Mucosa of stomach (tissue), 1 donor: ENCODE results near the gene KIF17.
"Not testable (repeated sequence)": the region's sequence is repeated elsewhere in the genome, so short reads cannot be mapped to it uniquely, and the experiment has no call there.

ENCODE experiments used
- H3K27me3 ChIP-seq: one replicate; pipeline ENCODE4 v1.7.0; 2013; ENCODE audit warnings: mild to moderate bottlenecking, low read length; ENCODE audit not compliant: control insufficient read depth, insufficient read depth
- H3K36me3 ChIP-seq: one replicate; pipeline ENCODE4 v1.7.0; 2013; ENCODE audit warnings: low read length; ENCODE audit not compliant: control insufficient read depth, insufficient read depth
- H3K4me1 ChIP-seq: one replicate; pipeline ENCODE4 v1.7.0; 2013; ENCODE audit warnings: mild to moderate bottlenecking, low read length; ENCODE audit not compliant: control insufficient read depth, insufficient read depth
- H3K4me3 ChIP-seq: one replicate; pipeline ENCODE4 v1.7.0; 2013; ENCODE audit warnings: low read length
- H3K9ac ChIP-seq: one replicate; pipeline ENCODE4 v1.7.0; 2013; ENCODE audit warnings: mild to moderate bottlenecking, low read length, moderate library complexity
- H3K9me3 ChIP-seq: one replicate; pipeline ENCODE4 v1.7.0; 2013; ENCODE audit warnings: mild to moderate bottlenecking, low read length, moderate library complexity; ENCODE audit not compliant: control insufficient read depth
- donor health status: Pancreatic carcinoma.

Gene KIF17

DNA sequence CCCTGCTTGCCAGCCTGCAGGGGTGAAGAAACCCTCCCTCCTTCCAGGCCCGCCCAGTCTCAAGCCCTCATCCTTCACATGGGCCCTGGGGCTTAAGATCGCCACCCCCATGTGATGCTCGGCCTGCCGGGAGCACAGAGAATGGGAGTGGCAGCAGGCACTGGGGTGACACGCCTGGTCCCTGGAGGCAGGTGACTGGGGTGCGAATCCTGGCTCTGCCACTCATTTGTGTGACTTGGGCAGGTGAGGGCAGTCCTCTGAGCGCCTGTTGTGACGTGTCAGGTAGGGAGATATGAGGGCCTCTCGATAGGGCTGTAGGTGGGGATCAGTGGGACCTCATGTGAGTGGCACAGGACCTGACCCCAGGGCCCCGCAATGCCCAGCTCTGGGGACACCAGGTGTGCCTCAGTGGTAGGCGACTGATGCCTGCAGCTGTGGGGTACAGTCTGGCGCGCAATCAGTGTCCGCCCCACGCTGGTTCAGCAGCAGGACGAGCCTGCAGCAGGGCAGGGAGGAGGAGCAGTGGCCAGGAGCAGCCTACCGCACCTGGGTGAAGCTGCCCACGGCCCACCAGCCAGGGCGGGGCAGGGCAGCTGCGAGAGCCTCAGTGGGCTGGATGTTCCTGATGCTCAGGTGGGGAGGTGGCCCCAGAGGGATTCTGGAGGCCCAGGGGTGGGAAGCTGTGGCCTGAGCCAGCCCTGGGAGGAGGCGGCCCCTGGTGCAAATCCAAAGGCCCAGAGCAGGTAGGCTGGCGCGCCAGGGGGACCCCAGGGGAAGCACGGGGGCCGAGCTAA, 8.5 kb upstream of the KIF17 start:
- no peak overlapping the region for H3K4me3 ChIP-seq
- no peak overlapping the region for H3K9ac ChIP-seq
- H3K27me3 ChIP-seq: peaks cover 40% of the 10 kb centered on the region
- H3K4me1 ChIP-seq: no peaks in the 10 kb centered on the region
- no peaks in the 10 kb centered on the region for H3K36me3 ChIP-seq
- no peaks in the 10 kb centered on the region for H3K9me3 ChIP-seq

GRCh38 chr1:20725189-20726117, 7.6 kb upstream of the KIF17 start:
- Histone ChIP-seq H3K9me3 (no peaks in the 10 kb centered on the region), H3K4me1 (no peaks in the 10 kb centered on the region), H3K36me3 (no peaks in the 10 kb centered on the region), H3K9ac (no peak overlapping the region), H3K27me3 (peaks cover 35% of the 10 kb centered on the region), H3K4me3 (no peak overlapping the region)

DNA sequence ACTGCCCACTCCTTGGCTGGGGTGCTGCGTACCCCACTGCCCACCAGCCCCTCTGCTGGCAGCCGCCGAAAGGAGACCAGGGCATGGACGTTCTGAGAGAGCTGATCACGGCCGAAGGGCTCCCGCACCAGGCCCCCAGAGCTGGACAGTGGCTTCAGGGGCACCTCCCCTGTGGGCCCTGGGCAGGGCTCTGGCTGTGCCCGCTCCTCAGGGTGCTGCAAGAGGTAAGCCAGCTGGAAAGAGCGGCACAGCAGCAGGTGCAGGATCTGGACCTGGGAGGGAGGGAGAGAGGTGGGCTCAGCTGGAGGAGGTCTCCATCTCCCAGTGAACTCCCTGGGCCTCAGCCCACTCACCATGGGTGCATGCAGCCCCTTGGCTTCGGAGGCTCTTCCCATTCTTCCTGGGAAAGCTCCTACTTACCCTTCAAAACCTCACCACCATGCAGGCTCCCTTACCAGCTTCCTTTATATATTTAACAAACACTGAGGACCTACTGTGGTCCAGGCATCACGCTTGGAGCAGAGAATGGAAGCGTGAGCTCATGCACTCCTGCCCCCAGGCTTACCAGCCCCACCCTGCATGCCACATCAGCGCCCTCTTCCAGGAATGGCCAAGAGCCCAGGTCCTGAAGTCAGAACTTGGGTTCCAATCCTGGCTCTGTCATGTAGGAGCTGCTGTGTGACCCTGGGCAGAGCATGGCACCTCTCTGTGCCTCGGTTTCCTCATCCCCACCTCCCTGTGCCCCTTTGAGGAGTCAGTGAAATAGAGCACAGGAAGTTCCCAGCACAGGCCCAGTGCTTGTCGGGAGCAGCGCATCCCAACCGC, 6.8 kb upstream of the KIF17 start:
- H3K9ac ChIP-seq: no peak overlapping the region
- no peaks in the 10 kb centered on the region for H3K9me3 ChIP-seq
- no peaks in the 10 kb centered on the region for H3K4me1 ChIP-seq
- no peak overlapping the region for H3K4me3 ChIP-seq
- no peaks in the 10 kb centered on the region for H3K36me3 ChIP-seq
- H3K27me3 ChIP-seq: peaks cover 28% of the 10 kb centered on the region

- no peaks in the 10 kb centered on the region for H3K36me3 ChIP-seq
Observed at GRCh38 chr1:20723537-20724363, 5.9 kb upstream of the KIF17 start.

GRCh38 chr1:20723159-20723536, 5.3 kb upstream of the KIF17 start:
- peaks cover 14% of the 10 kb centered on the region for H3K27me3 ChIP-seq
- no peak overlapping the region for H3K9ac ChIP-seq
- no peak overlapping the region for H3K4me3 ChIP-seq
- H3K4me1 ChIP-seq: no peaks in the 10 kb centered on the region
- H3K9me3 ChIP-seq: no peaks in the 10 kb centered on the region
- H3K36me3 ChIP-seq: no peaks in the 10 kb centered on the region

More at GRCh38 chr1:20723537-20724363, 5.9 kb upstream of the KIF17 start:
- Histone ChIP-seq H3K4me3 (no peak overlapping the region), H3K27me3 (peaks cover 20% of the 10 kb centered on the region), H3K4me1 (no peaks in the 10 kb centered on the region), H3K9me3 (no peaks in the 10 kb centered on the region), H3K9ac (no peak overlapping the region)

DNA sequence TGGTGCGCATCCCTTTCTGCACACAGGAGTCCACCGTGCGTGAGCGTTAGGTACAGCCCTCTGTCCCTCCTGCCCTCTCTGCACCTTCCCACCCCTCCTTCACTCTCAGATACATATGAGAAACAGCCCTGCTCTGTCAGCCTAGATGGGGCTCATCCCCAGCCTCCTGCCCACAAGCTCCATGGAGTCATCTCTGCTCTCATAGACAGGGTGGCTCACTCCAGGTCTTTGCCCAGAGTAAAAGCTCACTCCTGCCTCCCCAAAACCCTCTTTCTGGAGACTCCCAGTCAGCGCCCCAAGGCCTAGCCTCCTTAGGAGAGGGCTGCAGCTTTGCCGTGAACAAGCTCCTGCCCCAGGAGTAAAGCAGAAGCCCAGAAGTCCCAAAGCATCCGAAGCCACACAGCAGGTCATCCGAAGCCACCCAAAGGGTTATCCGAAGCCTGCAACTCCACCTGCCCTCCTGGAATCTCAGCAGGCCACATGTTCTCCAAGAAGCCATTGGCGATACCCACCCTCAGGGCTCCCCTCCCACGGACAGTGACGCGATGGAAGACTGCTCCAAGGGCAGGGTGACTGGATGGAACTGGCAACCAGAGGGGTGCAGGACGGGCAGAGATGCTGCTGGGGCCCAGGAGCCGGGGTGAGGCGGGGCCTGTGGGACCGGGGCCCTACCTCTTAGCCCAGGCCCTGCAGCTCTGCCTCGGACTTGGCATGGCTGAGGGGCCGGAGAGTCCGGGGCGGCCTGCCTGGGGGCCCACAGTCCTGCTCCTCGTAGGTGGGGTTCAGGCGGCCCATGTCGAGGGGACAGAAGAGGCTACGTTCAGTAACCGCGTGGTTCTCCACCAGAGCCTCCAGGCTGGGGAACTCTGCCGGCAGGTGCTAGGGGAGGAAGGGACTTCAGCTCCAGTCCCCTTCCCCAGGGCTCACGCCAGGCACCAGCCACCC, 3.6 kb upstream of the KIF17 start:
- H3K36me3 ChIP-seq: no peaks in the 10 kb centered on the region
- H3K9me3 ChIP-seq: no peaks in the 10 kb centered on the region
- H3K4me1 ChIP-seq: no peaks in the 10 kb centered on the region
- H3K9ac ChIP-seq: no peak overlapping the region
- H3K4me3 ChIP-seq: no peak overlapping the region
- H3K27me3 ChIP-seq: peaks cover 15% of the 10 kb centered on the region

- Histone ChIP-seq H3K4me1 (no peaks in the 10 kb centered on the region), H3K4me3 (no peak overlapping the region), H3K36me3 (no peaks in the 10 kb centered on the region), H3K27me3 (peaks cover 21% of the 10 kb centered on the region), H3K9ac (no peak overlapping the region), H3K9me3 (no peaks in the 10 kb centered on the region)
Observed at GRCh38 chr1:20720631-20721091, 2.9 kb upstream of the KIF17 start.

GRCh38 chr1:20719871-20720620, 2.2 kb upstream of the KIF17 start:
- H3K36me3 ChIP-seq: no peaks in the 10 kb centered on the region
- no peak overlapping the region for H3K9ac ChIP-seq
- H3K4me1 ChIP-seq: no peaks in the 10 kb centered on the region
- H3K9me3 ChIP-seq: no peaks in the 10 kb centered on the region
- peaks cover 26% of the 10 kb centered on the region for H3K27me3 ChIP-seq
- no peak overlapping the region for H3K4me3 ChIP-seq

- H3K4me1 ChIP-seq: no peaks in the 10 kb centered on the region
- no peak overlapping the region for H3K9ac ChIP-seq
- no peak overlapping the region for H3K4me3 ChIP-seq
- H3K36me3 ChIP-seq: no peaks in the 10 kb centered on the region
- peaks cover 28% of the 10 kb centered on the region for H3K27me3 ChIP-seq
- no peaks in the 10 kb centered on the region for H3K9me3 ChIP-seq
Observed at GRCh38 chr1:20719261-20719660, 1.5 kb upstream of the KIF17 start.

DNA sequence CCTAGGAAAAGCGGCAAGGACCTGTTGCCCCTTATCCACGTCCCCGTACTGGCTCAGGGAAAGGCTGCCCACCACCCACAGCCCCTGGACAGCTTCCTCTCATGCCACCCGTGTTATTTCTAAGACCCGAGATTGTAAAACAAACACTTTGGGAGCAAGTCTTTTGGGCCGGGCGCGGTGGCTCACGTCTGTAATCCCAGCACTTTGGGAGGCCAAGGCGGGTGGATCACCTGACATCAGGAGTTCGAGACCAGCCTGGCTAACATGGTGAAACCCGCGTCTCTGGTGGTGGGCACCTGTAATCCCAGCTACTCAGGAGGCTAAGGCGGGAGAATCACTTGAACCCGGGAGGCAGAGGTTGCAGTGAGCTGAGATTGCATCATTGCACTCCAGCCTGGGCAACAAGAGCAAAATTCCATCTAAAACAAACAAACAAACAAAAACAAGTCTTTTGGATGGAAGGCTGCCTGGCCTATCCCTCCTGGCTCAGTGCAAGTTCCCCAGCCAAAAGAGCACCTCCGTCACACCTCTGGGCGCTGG, 606 bp upstream of the KIF17 start:
- H3K36me3 ChIP-seq, H3K9ac ChIP-seq, H3K4me1 ChIP-seq, H3K9me3 ChIP-seq, H3K4me3 ChIP-seq: not testable (repeated sequence)
- peaks cover 28% of the 10 kb centered on the region for H3K27me3 ChIP-seq
